Measurements from ENCODE around the gene CENPQ.
"Not testable (repeated sequence)": the region's sequence is repeated elsewhere in the genome, so short reads cannot be mapped to it uniquely, and the experiment has no call there.

Gene CENPQ

DNA sequence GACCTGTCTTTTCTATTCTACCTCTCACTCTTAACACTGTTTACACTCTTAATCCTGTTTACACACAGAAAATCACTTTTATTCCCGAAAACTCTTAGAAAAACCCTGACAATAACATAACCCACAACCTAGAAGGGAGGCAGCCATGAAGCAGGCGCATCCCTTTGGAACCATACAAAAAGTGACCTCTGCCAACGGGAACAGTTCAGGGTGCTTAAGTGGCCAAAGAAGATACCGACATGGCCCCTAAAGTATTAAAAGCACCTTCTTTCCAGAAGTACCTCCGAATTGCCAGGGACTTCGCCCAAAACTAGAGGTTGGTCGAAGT, 607 bp upstream of the CENPQ start:
- Histone ChIP-seq H3K27ac (ENCODE audit: low read depth, low read length) (no peak overlapping the region; the same call in 1 of the 2 replicates), H3K9me3 (ENCODE audit: control insufficient read depth, insufficient read depth, low read depth, low read length) (no peaks in the 10 kb centered on the region)

GRCh38 chr6:49463612-49463967, 420 bp downstream of the CENPQ start:
- Histone ChIP-seq H3K4me1 (ENCODE audit: control insufficient read depth, insufficient read depth, low read length) (no peaks in the 10 kb centered on the region), H3K4me3 (ENCODE audit: low read depth, low read length) (peak overlapping the region; percentile 93), H3K9ac (ENCODE audit: low read length) (peak overlapping the region; percentile 94), H3K27ac (ENCODE audit: low read depth, low read length) (peak overlapping the region; percentile 73), H3K36me3 (ENCODE audit: control insufficient read depth, insufficient read depth, low read length) (no peaks in the 10 kb centered on the region; the same call in 1 of the 2 replicates), H3K27me3 (ENCODE audit: control insufficient read depth, insufficient read depth, low read length) (no peaks in the 10 kb centered on the region), H3K9me3 (ENCODE audit: control insufficient read depth, insufficient read depth, low read depth, low read length) (no peaks in the 10 kb centered on the region)

More for the DNA sequence above, 607 bp upstream of the CENPQ start:
- H3K4me3 ChIP-seq (ENCODE audit: low read depth, low read length), result peak overlapping the region; percentile 93
- no peaks in the 10 kb centered on the region for H3K4me1 ChIP-seq (ENCODE audit: control insufficient read depth, insufficient read depth, low read length)
- H3K9ac ChIP-seq (ENCODE audit: low read length), result peak overlapping the region; percentile 85
- H3K36me3 ChIP-seq (ENCODE audit: control insufficient read depth, insufficient read depth, low read length), result peaks cover 2% of the 10 kb centered on the region
- no peaks in the 10 kb centered on the region for H3K27me3 ChIP-seq (ENCODE audit: control insufficient read depth, insufficient read depth, low read length)

GRCh38 chr6:49464691-49465090, 1.5 kb downstream of the CENPQ start:
- Histone ChIP-seq H3K27ac (ENCODE audit: low read depth, low read length) (no peak overlapping the region), H3K4me1 (ENCODE audit: control insufficient read depth, insufficient read depth, low read length) (no peaks in the 10 kb centered on the region), H3K27me3 (ENCODE audit: control insufficient read depth, insufficient read depth, low read length) (no peaks in the 10 kb centered on the region), H3K9ac (ENCODE audit: low read length) (no peak overlapping the region), H3K9me3 (ENCODE audit: control insufficient read depth, insufficient read depth, low read depth, low read length) (no peaks in the 10 kb centered on the region), H3K4me3 (ENCODE audit: low read depth, low read length) (peak overlapping the region; percentile 93; the same call in 1 of the 2 replicates), H3K36me3 (ENCODE audit: control insufficient read depth, insufficient read depth, low read length) (no peaks in the 10 kb centered on the region; the same call in 1 of the 2 replicates)

GRCh38 chr6:49468042-49468441, 4.9 kb downstream of the CENPQ start:
- H3K4me1 ChIP-seq (ENCODE audit: control insufficient read depth, insufficient read depth, low read length), result no peaks in the 10 kb centered on the region
- no peaks in the 10 kb centered on the region for H3K27me3 ChIP-seq (ENCODE audit: control insufficient read depth, insufficient read depth, low read length)
- H3K9ac ChIP-seq (ENCODE audit: low read length), result no peak overlapping the region
- no peak overlapping the region for H3K4me3 ChIP-seq (ENCODE audit: low read depth, low read length)
- H3K36me3 ChIP-seq (ENCODE audit: control insufficient read depth, insufficient read depth, low read length), result peaks cover 24% of the 10 kb centered on the region
- no peaks in the 10 kb centered on the region for H3K9me3 ChIP-seq (ENCODE audit: control insufficient read depth, insufficient read depth, low read depth, low read length)
- H3K27ac ChIP-seq (ENCODE audit: low read depth, low read length), result no peak overlapping the region

- H3K9ac ChIP-seq (ENCODE audit: low read length); H3K4me3 ChIP-seq (ENCODE audit: low read depth, low read length); H3K27me3 ChIP-seq (ENCODE audit: control insufficient read depth, insufficient read depth, low read length); H3K27ac ChIP-seq (ENCODE audit: low read depth, low read length); H3K9me3 ChIP-seq (ENCODE audit: control insufficient read depth, insufficient read depth, low read depth, low read length); H3K4me1 ChIP-seq (ENCODE audit: control insufficient read depth, insufficient read depth, low read length): not testable (repeated sequence)
- peaks cover 34% of the 10 kb centered on the region for H3K36me3 ChIP-seq (ENCODE audit: control insufficient read depth, insufficient read depth, low read length)
These were observed 13.4 kb downstream of the CENPQ start for GRCh38 chr6:49476564-49476963.

DNA sequence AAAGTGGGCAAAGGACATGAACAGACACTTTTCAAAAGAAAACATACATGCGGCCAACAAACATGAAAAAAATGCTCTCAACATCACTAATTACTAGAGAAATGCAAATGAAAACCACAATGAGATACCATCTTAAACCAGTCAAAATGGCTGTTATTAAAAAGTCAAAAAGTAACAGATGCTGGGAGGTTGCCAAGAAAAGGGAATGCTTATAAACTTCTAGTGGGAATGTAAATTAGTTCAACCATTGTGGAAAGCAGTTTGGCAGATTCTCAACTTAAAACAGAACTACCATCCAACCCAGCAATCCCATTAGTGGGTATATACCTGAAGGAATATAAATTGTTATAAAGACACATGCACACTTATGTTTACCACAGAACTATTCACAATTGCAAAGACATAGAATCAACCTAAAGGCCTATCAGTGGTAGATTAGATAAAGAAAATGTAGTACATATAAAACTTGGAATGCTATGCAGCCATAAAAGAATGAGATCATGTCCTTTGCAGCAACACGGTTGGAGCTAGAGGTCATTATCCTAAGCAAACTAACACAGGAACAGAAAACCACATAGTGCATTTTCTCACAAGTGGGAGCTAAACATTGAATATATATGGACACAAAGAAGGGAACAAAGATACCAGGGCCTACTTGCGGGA, 16.3 kb downstream of the CENPQ start:
- H3K27me3 ChIP-seq (ENCODE audit: control insufficient read depth, insufficient read depth, low read length), result no peaks in the 10 kb centered on the region
- no peak overlapping the region for H3K27ac ChIP-seq (ENCODE audit: low read depth, low read length)

DNA sequence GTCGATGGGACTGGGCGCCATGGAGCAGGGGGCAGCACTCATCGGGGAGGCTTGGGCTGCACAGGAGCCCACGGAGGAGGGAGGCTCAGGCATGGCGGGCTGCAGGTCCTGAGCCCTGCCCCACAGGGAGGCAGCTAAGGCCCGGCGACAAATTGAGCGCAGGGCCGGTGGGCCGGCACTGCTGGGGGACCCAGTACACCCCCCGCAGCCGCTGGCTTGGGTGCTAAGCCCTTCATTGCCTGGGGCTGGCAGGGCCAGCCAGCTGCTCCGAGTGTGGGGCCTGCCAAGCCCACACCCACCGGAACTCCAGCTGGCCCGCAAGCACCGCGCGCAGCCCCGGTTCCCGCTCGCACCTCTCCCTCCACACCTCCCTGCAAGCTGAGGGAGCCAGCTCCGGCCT, 18.7 kb downstream of the CENPQ start:
- not testable (repeated sequence) for H3K27ac ChIP-seq (ENCODE audit: low read depth, low read length); H3K9me3 ChIP-seq (ENCODE audit: control insufficient read depth, insufficient read depth, low read depth, low read length); H3K4me1 ChIP-seq (ENCODE audit: control insufficient read depth, insufficient read depth, low read length); H3K4me3 ChIP-seq (ENCODE audit: low read depth, low read length); H3K27me3 ChIP-seq (ENCODE audit: control insufficient read depth, insufficient read depth, low read length); H3K9ac ChIP-seq (ENCODE audit: low read length)
- peaks cover 35% of the 10 kb centered on the region for H3K36me3 ChIP-seq (ENCODE audit: control insufficient read depth, insufficient read depth, low read length)

More for the DNA sequence above, 16.3 kb downstream of the CENPQ start:
- no peaks in the 10 kb centered on the region for H3K9me3 ChIP-seq (ENCODE audit: control insufficient read depth, insufficient read depth, low read depth, low read length)
- no peak overlapping the region for H3K9ac ChIP-seq (ENCODE audit: low read length)
- no peak overlapping the region for H3K4me3 ChIP-seq (ENCODE audit: low read depth, low read length)
- H3K4me1 ChIP-seq (ENCODE audit: control insufficient read depth, insufficient read depth, low read length), result no peaks in the 10 kb centered on the region
- H3K36me3 ChIP-seq (ENCODE audit: control insufficient read depth, insufficient read depth, low read length), result peaks cover 25% of the 10 kb centered on the region

GRCh38 chr6:49483380-49483779, 20.2 kb downstream of the CENPQ start:
- H3K27me3 ChIP-seq (ENCODE audit: control insufficient read depth, insufficient read depth, low read length); H3K4me3 ChIP-seq (ENCODE audit: low read depth, low read length); H3K9me3 ChIP-seq (ENCODE audit: control insufficient read depth, insufficient read depth, low read depth, low read length); H3K27ac ChIP-seq (ENCODE audit: low read depth, low read length); H3K9ac ChIP-seq (ENCODE audit: low read length); H3K4me1 ChIP-seq (ENCODE audit: control insufficient read depth, insufficient read depth, low read length): not testable (repeated sequence)
- H3K36me3 ChIP-seq (ENCODE audit: control insufficient read depth, insufficient read depth, low read length), result peaks cover 34% of the 10 kb centered on the region

GRCh38 chr6:49490633-49491032, 27.5 kb downstream of the CENPQ start:
- H3K9me3 ChIP-seq (ENCODE audit: control insufficient read depth, insufficient read depth, low read depth, low read length), result no peaks in the 10 kb centered on the region
- peaks cover 58% of the 10 kb centered on the region for H3K36me3 ChIP-seq (ENCODE audit: control insufficient read depth, insufficient read depth, low read length)

DNA sequence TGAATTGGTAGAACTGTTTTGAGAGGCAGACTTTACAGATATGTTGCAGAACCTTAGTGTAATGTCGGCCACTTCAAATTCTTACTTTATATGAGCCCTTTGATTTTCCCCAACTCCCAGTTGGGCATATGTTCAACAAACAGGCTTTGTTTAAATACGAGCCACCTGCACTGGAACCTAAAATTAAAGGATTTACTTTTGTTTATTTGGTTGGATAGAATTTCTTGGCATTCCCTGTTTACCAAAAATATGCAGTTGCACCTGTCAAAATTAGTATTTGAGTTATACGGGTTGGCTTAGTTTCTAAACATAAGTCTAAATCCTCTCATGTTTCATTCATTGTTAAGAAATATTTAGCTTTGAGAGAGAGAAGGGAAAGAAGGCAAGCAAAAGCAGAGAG, 34.1 kb downstream of the CENPQ start:
- Histone ChIP-seq H3K4me3 (ENCODE audit: low read depth, low read length) (no peak overlapping the region), H3K4me1 (ENCODE audit: control insufficient read depth, insufficient read depth, low read length) (no peaks in the 10 kb centered on the region), H3K27me3 (ENCODE audit: control insufficient read depth, insufficient read depth, low read length) (no peaks in the 10 kb centered on the region), H3K36me3 (ENCODE audit: control insufficient read depth, insufficient read depth, low read length) (peaks cover 13% of the 10 kb centered on the region), H3K9me3 (ENCODE audit: control insufficient read depth, insufficient read depth, low read depth, low read length) (no peaks in the 10 kb centered on the region), H3K27ac (ENCODE audit: low read depth, low read length) (no peak overlapping the region), H3K9ac (ENCODE audit: low read length) (no peak overlapping the region)

More at GRCh38 chr6:49490633-49491032, 27.5 kb downstream of the CENPQ start:
- Histone ChIP-seq H3K9ac (ENCODE audit: low read length) (no peak overlapping the region), H3K4me3 (ENCODE audit: low read depth, low read length) (no peak overlapping the region), H3K27ac (ENCODE audit: low read depth, low read length) (no peak overlapping the region), H3K4me1 (ENCODE audit: control insufficient read depth, insufficient read depth, low read length) (no peaks in the 10 kb centered on the region), H3K27me3 (ENCODE audit: control insufficient read depth, insufficient read depth, low read length) (no peaks in the 10 kb centered on the region)

DNA sequence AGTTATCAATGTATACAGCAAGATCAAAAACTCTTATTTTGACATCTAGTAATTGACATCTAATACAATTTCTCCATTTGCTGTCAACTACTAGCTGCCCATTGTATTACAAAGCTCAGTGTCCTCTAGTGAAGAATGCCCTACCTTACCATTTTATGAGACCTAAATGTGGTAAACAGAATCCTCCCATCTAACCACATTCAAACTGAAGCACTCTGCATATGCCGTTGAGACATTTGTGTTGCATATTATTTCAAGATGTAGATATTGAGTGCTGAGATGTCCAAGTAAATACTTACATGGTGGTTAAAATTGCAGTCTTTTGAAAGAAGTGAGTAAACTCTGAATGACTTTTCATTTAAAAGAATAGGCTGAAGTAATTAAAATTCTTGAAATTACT, 36.0 kb downstream of the CENPQ start:
- Histone ChIP-seq H3K27ac (ENCODE audit: low read depth, low read length) (no peak overlapping the region), H3K9ac (ENCODE audit: low read length) (no peak overlapping the region), H3K4me1 (ENCODE audit: control insufficient read depth, insufficient read depth, low read length) (no peaks in the 10 kb centered on the region), H3K27me3 (ENCODE audit: control insufficient read depth, insufficient read depth, low read length) (no peaks in the 10 kb centered on the region), H3K36me3 (ENCODE audit: control insufficient read depth, insufficient read depth, low read length) (no peaks in the 10 kb centered on the region), H3K4me3 (ENCODE audit: low read depth, low read length) (no peak overlapping the region), H3K9me3 (ENCODE audit: control insufficient read depth, insufficient read depth, low read depth, low read length) (no peaks in the 10 kb centered on the region)

- no peak within 1 kb of the TSS for H3K4me3 ChIP-seq (ENCODE audit: low read depth, low read length)
- no peaks in the 10 kb centered on the region for H3K36me3 ChIP-seq (ENCODE audit: control insufficient read depth, insufficient read depth, low read length)
- H3K27ac ChIP-seq (ENCODE audit: low read depth, low read length), result no peak within 1 kb of the TSS
- H3K27me3 ChIP-seq (ENCODE audit: control insufficient read depth, insufficient read depth, low read length), result no peaks in the 10 kb centered on the region
- H3K4me1 ChIP-seq (ENCODE audit: control insufficient read depth, insufficient read depth, low read length), result no peaks in the 10 kb centered on the region
- no peak within 1 kb of the TSS for H3K9ac ChIP-seq (ENCODE audit: low read length)
- no peaks in the 10 kb centered on the region for H3K9me3 ChIP-seq (ENCODE audit: control insufficient read depth, insufficient read depth, low read depth, low read length)
These were observed 36.5 kb downstream of the CENPQ start, which contains the start of gene GLYATL3 for GRCh38 chr6:49499623-49500022. TSS of gene GLYATL3 (plus strand) at chr6:49499923. CDS start at chr6:49511991, 12,068 bp downstream.
